GDM1 (cell line): ENCODE results near the gene GDF7.

Experiments used
- DNase-seq: peaks from one replicate; lab custom pipeline; 2025; lab: John Stamatoyannopoulos, UW

The GDF7 gene

GRCh38 chr2:20674309-20674965 lies 7.5 kb downstream of the GDF7 start:
- no peak for DNase-seq

- DNase-seq = no peak
Observed at GRCh38 chr2:20674974-20675679, 8.2 kb downstream of the GDF7 start.

GRCh38 chr2:20675701-20676352 lies 8.9 kb downstream of the GDF7 start:
- no peak for DNase-seq

- no peak for DNase-seq
Observed at GRCh38 chr2:20676353-20677215, 9.6 kb downstream of the GDF7 start.

GRCh38 chr2:20677301-20678085 lies 10.5 kb downstream of the GDF7 start:
- DNase-seq = no peak

GRCh38 chr2:20678086-20678395 lies 11.1 kb downstream of the GDF7 start:
- no peak for DNase-seq

GRCh38 chr2:20678780-20679179 lies 11.8 kb downstream of the GDF7 start:
- no peak for DNase-seq

GRCh38 chr2:20680744-20681375 lies 13.9 kb downstream of the GDF7 start:
- DNase-seq = no peak

GRCh38 chr2:20682167-20682920 lies 15.4 kb downstream of the GDF7 start:
- no peak for DNase-seq

- DNase-seq = no peak
Observed at GRCh38 chr2:20684581-20685063, 17.7 kb downstream of the GDF7 start.

- no peak for DNase-seq
Observed at GRCh38 chr2:20687260-20687832, 20.4 kb downstream of the GDF7 start.

- DNase-seq = no peak
Observed at GRCh38 chr2:20689428-20690264, 22.7 kb downstream of the GDF7 start.

- no peak for DNase-seq
Observed at GRCh38 chr2:20691076-20691734, 24.3 kb downstream of the GDF7 start.

- DNase-seq = no peak
Observed at GRCh38 chr2:20692081-20692480, 25.1 kb downstream of the GDF7 start.

GRCh38 chr2:20693317-20693716 lies 26.4 kb downstream of the GDF7 start:
- DNase-seq = no peak

GRCh38 chr2:20696366-20696765 lies 29.4 kb downstream of the GDF7 start:
- DNase-seq = no peak

- DNase-seq = no peak
Observed at GRCh38 chr2:20697322-20697934, 30.5 kb downstream of the GDF7 start.
